Liver (tissue), 9 donors: ENCODE data around the gene PDP2. TPM values are rescaled to one million over a fixed set of nuclear protein-coding genes. Genes with fewer than 3 reads are reported as not detected.

Experiments used
- DNase-seq: peaks from one replicate; pipeline ENCODE4 v3.0.0-alpha.2; 2017; ENCODE audit warnings: low spot score
- H3K27ac ChIP-seq, 2 donors: one replicate each; pipeline ENCODE4 v1.7.0; 2013; ENCODE audit warnings: inconsistent platforms in 2 of 2, low read length in 2 of 2, control low read depth in 1 of 2, low read depth in 1 of 2, mild to moderate bottlenecking in 1 of 2
- H3K27me3 ChIP-seq, 4 donors: one replicate each; pipeline versions ENCODE4 v1.6.1 to v1.7.0; 2013; ENCODE audit warnings: low read length in 3 of 4, inconsistent platforms in 1 of 4, mild to moderate bottlenecking in 1 of 4, moderate library complexity in 1 of 4; ENCODE audit not compliant: control insufficient read depth in 4 of 4, insufficient read depth in 4 of 4
- H3K36me3 ChIP-seq, 4 donors: one replicate each; pipeline versions ENCODE4 v1.6.1 to v1.7.0; 2013; ENCODE audit warnings: low read length in 3 of 4, mild to moderate bottlenecking in 3 of 4, low read depth in 1 of 4, moderate library complexity in 1 of 4; ENCODE audit not compliant: control insufficient read depth in 4 of 4, insufficient read depth in 3 of 4
- H3K4me1 ChIP-seq, 4 donors: one replicate each; pipeline versions ENCODE4 v1.6.1 to v1.7.0; 2013; ENCODE audit warnings: low read length in 3 of 4, mild to moderate bottlenecking in 3 of 4, moderate library complexity in 1 of 4; ENCODE audit not compliant: control insufficient read depth in 4 of 4, insufficient read depth in 4 of 4
- H3K4me3 ChIP-seq, 3 donors: one replicate each; pipeline versions ENCODE4 v1.6.1 to v1.7.0; 2013; ENCODE audit warnings: low read length in 3 of 3, control low read depth in 1 of 3, low read depth in 1 of 3, mild to moderate bottlenecking in 1 of 3
- H3K9ac ChIP-seq, 2 donors: one replicate each; pipeline ENCODE4 v1.7.0; 2013; ENCODE audit warnings: low read length in 2 of 2, mild to moderate bottlenecking in 2 of 2, moderate library complexity in 2 of 2, control low read depth in 1 of 2, low read depth in 1 of 2
- H3K9me3 ChIP-seq, 4 donors: one replicate each; pipeline versions ENCODE4 v1.6.1 to v1.7.0; 2013; ENCODE audit warnings: low read length in 3 of 4; ENCODE audit not compliant: control insufficient read depth in 4 of 4
- CTCF ChIP-seq: fragments of 150-350 bp; IDR thresholded peaks from 2 replicates; pipeline ENCODE4 v1.5.1; 2017; ENCODE audit warnings: improper control_type of control experiment, low read depth, low read length; ENCODE audit not compliant: missing input control
- EGR1 ChIP-seq, 2 donors: IDR thresholded peaks; 2 replicates each; pipeline ENCODE4 v1.6.1; 2016 to 2018; ENCODE audit warnings: antibody characterized with exemption in 2 of 2, low read depth in 2 of 2
- FOXA1 ChIP-seq: IDR thresholded peaks from 2 replicates; pipeline ENCODE4 v1.6.1; 2016; ENCODE audit warnings: antibody characterized with exemption
- FOXA2 ChIP-seq: IDR thresholded peaks from 2 replicates; pipeline ENCODE4 v1.6.1; 2016; ENCODE audit warnings: antibody characterized with exemption
- GABPA ChIP-seq, 2 donors: IDR thresholded peaks in 1 of 2; conservative IDR thresholded peaks in 1 of 2; 2 replicates each; pipeline ENCODE4 v1.6.1; 2016; ENCODE audit warnings: antibody characterized with exemption in 2 of 2, mild to moderate bottlenecking in 1 of 2, moderate library complexity in 1 of 2
- HNF4A ChIP-seq, 2 donors: conservative IDR thresholded peaks; 2 replicates each; pipeline ENCODE4 v1.6.1; 2016; ENCODE audit warnings: antibody characterized with exemption in 2 of 2, mild to moderate bottlenecking in 2 of 2
- JUND ChIP-seq, 2 donors: IDR thresholded peaks; 2 replicates each; pipeline ENCODE4 v1.6.1; 2016; ENCODE audit warnings: antibody characterized with exemption in 2 of 2
- MAX ChIP-seq: IDR thresholded peaks from 2 replicates; pipeline ENCODE4 v1.6.1; 2016; ENCODE audit warnings: antibody characterized with exemption
- RAD21 ChIP-seq, 2 donors: IDR thresholded peaks; 2 replicates each; pipeline ENCODE4 v1.6.1; 2016; ENCODE audit warnings: antibody characterized with exemption in 2 of 2, mild to moderate bottlenecking in 2 of 2
- RXRA ChIP-seq, 2 donors: IDR thresholded peaks; 2 replicates each; pipeline ENCODE4 v1.6.1; 2017 to 2018; ENCODE audit warnings: antibody characterized with exemption in 2 of 2, mild to moderate bottlenecking in 1 of 2
- SP1 ChIP-seq: IDR thresholded peaks from 2 replicates; pipeline ENCODE4 v1.6.1; 2018; ENCODE audit warnings: antibody characterized with exemption, mild to moderate bottlenecking
- TAF1 ChIP-seq: conservative IDR thresholded peaks from 2 replicates; pipeline ENCODE4 v1.6.1; 2016; ENCODE audit warnings: antibody characterized with exemption, mild to moderate bottlenecking
- WGBS: extraction: QIAGEN DNeasy Blood & Tissue Kit; methylation state at CpG from one replicate; pipeline ENCODE4 v1.1.7; 2013; 5-methylcytosine and 5-hydroxymethylcytosine counted together
- polyA plus RNA-seq, 2 donors: library from polyadenylated mRNA; stranded (reverse) in 1 of 2; unstranded in 1 of 2; fragments of 200-250 nt in 1 of 2; fragments of >200 nt in 1 of 2; fragmentation: Nextera tagmentation in 1 of 2; extraction: Ambion mirVana in 1 of 2; gene quantifications; one replicate each; pipeline versions ENCODE4 v1.2.1 to v1.2.3, GENCODE V29; 2013 to 2015
- total RNA-seq, 2 donors: library from RNA; depleted of rRNA; stranded (reverse); fragments of >200 nt; gene quantifications; one replicate each; pipeline ENCODE4 v1.2.3, GENCODE V29; 2014
- TF ChIP-seq, protein P1 (sequence below): IDR thresholded peaks from 2 replicates; pipeline ENCODE4 v1.6.1; 2016; ENCODE audit warnings: antibody characterized with exemption
- TF ChIP-seq, protein P2 (sequence below): IDR thresholded peaks from 2 replicates; pipeline ENCODE4 v1.6.1; 2016; ENCODE audit warnings: antibody characterized with exemption
- donor health status: healthy.
- donor health status: healthy.
- donor health status: healthy.
- donor health status: healthy.
- donor health status: healthy.

The PDP2 gene
- total and polyA plus RNA-seq, 4 donors = 2.3 to 9.4 (median 6.1) TPM

DNA sequence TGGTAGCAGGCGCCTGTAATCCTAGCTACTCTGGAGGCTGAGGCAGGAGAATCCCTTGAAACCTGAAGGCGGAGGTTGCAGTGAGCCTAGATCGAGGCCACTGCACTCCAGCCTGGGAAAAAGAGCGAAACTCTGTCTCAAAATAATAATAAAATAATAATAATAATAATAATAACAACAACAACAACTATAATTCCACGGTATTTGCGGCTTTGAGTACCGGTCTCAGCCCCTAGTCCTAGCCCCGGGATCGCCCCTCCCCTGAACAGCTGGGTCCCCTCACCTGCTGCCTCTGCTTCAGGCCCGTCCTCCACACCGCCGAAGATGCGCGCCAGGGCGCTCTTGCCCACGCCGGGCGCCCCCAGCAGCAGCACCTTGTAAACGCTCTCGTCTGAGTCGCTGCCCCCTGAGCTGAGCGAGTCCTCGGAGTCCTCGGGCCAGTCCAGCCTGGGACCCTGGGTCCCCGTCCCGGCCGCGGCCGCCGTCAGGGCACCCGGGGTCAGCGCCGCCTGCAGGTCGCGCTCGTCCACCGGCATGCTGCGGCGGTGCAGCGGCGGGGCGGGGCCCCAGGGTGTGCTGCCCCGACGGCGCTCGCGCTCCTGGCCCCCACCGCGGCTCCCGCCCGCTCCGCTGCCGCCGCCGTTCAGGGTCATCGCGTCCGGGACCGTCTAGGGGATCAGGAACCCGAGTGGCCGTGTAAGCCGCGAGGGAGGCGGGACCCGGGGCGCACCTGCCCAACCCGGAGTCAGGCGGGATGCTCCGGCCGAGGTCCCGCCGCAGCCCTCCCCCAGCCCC lies 44.4 kb downstream of the PDP2 start (continued):
- TF ChIP-seq CTCF = peak; percentile 12

- Histone ChIP-seq H3K27me3 (no peaks in the 10 kb centered on the region), H3K36me3 (no peaks in the 10 kb centered on the region), H3K27ac (peak within 1 kb of the TSS in 1 of 2 donors; percentile 19), H3K4me3 (peak within 1 kb of the TSS in 1 of 3 donors; percentile 27), H3K9ac (no peak within 1 kb of the TSS), H3K9me3 (no peaks in the 10 kb centered on the region), H3K4me1 (peaks cover 2 to 14% (median 6%) of the 10 kb centered on the region in 4 donors)
- TF ChIP-seq FOXA2 (no peak), EGR1 (IDR thresholded peaks at IDR 0.05; ENCODE audit: low read depth in 2 of 2) (peak in 1 of 2 donors; percentile 23)
- 15% methylated on average over 42 of the region's 42 CpGs for WGBS
- no peak for DNase-seq
Measured at GRCh38 chr16:66925322-66925840, 45.1 kb downstream of the PDP2 start, which contains the start of gene RRAD. Gene RRAD (minus strand): TSS chr16:66925535. CDS start chr16:66925179, 356 bp downstream.

DNA sequence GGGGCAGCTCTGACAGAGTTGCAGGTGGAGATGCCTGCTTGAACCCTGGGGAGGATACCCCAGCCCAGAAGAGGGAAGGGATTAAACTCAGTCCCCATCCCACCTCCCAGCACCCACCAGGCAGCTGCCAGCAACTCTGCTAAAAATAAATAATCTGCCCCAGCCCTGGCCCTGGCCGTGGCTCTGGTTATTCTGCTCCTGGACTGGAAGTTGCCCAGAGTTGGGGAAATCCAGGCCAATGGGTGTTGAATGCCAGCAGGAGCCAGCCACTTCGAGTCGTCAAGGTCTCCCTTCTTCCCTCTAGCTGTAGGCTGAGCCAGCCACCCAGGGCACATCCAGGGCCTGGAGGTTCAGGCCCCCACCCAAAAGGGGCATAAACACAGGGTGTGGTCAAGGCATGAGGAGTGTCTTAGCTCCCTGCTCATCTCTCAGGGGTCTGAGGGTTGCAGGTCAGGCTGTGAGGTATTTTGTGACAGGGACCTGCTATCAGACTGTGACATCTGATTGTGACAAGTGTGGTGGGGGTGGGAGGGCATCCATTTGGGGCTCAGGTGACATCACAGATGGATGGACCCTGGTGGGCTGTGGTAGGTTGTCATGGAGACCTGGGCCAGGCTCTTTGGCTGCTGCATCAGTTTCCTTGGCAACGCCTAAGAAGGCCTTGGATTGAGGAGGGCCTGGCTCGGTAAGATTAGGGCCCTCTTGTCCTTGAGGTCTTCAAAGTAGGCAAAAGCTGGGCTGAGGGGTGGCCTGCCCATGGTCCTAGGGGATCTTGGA lies 46.0 kb downstream of the PDP2 start:
- 52% methylated on average over 5 of the region's 5 CpGs for WGBS
- no peak for DNase-seq
- no peak for TF ChIP-seq FOXA1
- TF ChIP-seq FOXA2 = no peak
- TF ChIP-seq JUND (IDR thresholded peaks at IDR 0.05) = no peak
- TF ChIP-seq TAF1 = no peak
- TF ChIP-seq, protein P1, sequence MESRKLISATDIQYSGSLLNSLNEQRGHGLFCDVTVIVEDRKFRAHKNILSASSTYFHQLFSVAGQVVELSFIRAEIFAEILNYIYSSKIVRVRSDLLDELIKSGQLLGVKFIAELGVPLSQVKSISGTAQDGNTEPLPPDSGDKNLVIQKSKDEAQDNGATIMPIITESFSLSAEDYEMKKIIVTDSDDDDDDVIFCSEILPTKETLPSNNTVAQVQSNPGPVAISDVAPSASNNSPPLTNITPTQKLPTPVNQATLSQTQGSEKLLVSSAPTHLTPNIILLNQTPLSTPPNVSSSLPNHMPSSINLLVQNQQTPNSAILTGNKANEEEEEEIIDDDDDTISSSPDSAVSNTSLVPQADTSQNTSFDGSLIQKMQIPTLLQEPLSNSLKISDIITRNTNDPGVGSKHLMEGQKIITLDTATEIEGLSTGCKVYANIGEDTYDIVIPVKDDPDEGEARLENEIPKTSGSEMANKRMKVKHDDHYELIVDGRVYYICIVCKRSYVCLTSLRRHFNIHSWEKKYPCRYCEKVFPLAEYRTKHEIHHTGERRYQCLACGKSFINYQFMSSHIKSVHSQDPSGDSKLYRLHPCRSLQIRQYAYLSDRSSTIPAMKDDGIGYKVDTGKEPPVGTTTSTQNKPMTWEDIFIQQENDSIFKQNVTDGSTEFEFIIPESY = no peak
- TF ChIP-seq, protein P2, sequence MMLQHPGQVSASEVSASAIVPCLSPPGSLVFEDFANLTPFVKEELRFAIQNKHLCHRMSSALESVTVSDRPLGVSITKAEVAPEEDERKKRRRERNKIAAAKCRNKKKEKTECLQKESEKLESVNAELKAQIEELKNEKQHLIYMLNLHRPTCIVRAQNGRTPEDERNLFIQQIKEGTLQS = no peak
- TF ChIP-seq GABPA (IDR thresholded peaks at IDR 0.05 in 1 of 2, conservative IDR thresholded peaks at IDR 0.05 in 1 of 2) = no peak
- no peak for TF ChIP-seq MAX
- no peak for TF ChIP-seq RXRA (IDR thresholded peaks at IDR 0.05)
- TF ChIP-seq HNF4A (conservative IDR thresholded peaks at IDR 0.05) = no peak
- no peak for TF ChIP-seq RAD21 (IDR thresholded peaks at IDR 0.05)
- no peak for TF ChIP-seq SP1
- Histone ChIP-seq H3K4me1 (peaks cover 2 to 14% (median 8%) of the 10 kb centered on the region in 4 donors), H3K27ac (no peak overlapping the region), H3K9me3 (no peaks in the 10 kb centered on the region), H3K36me3 (no peaks in the 10 kb centered on the region), H3K4me3 (no peak overlapping the region), H3K9ac (no peak overlapping the region), H3K27me3 (no peaks in the 10 kb centered on the region)
